HG03575 (cell line): ENCODE results near the gene CRELD2.

Experiments used
- ATAC-seq: cut with Tn5 transposase; IDR thresholded peaks from one replicate; pipeline ENCODE4 v1.9.1; 2021; ENCODE audit not compliant: unreplicated experiment, insufficient number of reproducible peaks, low FRiP score; ENCODE audit errors: extremely low read depth

The CRELD2 gene

GRCh38 chr22:49909476-49910205, 8.8 kb upstream of the CRELD2 start:
- no peak for ATAC-seq

DNA sequence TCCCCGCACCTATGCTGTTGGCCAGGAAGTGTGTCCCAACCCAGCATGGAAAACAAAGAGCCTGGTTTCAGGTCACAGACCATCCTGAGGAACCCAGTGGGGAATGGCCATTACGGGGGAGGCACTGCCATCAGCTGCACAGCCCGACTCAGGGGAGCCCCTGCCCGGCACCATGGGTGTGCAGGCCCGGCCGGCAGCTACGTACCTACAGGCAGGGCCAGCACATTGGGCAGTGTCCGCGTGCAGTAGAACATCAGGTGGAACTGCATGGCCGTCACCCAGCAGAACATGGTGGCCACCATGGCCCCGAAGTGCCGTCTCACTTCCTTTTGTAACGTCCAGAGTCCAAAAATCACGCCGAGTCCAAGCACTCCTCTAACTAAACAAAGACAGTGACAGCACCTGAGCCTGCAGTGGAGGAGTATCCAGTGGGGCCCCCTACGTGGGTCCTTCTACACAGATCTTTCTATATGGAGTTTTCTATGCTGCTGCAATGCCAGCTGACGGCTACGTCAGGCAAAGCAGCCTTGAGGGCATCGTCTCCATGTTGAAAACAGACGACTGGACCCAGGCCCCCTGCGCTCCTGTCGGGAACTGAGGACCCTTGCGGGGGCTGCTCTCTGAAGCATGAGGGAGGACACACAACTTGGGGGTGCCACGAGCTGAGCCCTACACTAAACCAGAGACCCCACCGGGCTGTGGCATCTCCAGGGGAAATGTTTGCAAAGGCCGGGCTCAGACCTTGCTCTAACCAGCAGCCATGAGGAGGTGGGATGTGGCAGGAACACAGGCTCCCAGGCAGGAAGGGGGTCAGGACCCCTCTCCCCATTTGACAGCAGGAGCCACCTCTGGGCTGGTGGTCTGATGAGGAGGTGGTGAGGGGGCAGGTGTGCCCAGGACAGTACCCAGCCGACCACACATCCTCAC, 7.9 kb upstream of the CRELD2 start:
- ATAC-seq, result no peak

DNA sequence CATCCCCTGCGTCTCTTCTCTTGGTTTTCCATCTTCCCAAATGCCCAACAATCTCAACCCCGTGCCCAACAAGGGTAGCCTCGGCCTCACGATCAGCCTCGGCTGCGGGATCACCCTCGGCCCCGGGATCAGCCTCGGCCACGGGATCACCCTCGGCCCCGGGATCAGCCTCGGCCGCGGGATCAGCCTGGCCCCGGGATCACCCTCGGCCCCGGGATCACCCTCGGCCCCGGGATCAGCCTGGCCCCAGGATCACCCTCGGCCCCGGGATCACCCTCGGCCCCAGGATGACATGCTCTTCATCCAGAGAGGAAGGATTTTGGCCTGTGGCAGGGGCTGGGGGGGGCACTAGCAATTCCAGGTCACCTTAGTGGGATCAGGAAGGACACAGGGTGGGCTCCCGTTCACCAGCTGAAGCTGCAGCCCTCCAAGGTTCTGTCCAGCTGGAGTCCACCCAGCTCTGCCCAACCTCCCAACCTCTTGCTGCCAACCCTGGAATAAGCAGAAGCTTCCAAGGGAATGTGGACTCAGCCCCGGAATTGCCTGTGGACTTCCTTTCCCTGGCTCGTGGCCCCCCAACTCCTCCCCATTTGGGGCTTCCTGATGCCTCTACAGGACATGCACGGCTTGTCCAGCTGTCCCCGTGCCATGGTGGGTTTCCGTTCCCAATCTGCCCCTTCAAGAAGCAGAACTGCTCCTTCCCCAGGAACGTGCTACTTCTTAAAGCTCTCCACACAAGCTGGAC, 6.4 kb upstream of the CRELD2 start:
- ATAC-seq, result no peak

GRCh38 chr22:49913026-49913425, 5.4 kb upstream of the CRELD2 start:
- no peak for ATAC-seq

DNA sequence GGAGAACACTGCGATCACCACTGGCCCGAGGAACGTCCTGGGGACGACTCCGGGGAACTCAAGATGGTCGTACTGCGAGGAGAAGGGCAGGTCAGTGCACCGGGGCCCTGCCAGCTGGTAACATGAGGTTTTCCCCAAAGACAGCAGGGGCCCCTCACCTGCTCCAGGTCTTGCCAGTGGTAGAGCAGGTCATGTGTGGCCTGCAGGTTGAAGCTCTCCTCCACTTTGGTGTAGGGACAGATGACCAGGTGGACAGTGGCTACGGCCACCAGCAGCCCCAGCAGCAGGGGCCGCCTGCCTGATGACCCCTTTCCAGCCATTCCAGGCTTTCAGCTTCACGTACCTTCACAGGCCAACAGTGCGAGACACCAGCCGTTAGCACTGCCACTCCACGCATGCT, 5.0 kb upstream of the CRELD2 start:
- ATAC-seq, result no peak

- no peak for ATAC-seq
Measured at GRCh38 chr22:49914256-49914655, 4.2 kb upstream of the CRELD2 start.

DNA sequence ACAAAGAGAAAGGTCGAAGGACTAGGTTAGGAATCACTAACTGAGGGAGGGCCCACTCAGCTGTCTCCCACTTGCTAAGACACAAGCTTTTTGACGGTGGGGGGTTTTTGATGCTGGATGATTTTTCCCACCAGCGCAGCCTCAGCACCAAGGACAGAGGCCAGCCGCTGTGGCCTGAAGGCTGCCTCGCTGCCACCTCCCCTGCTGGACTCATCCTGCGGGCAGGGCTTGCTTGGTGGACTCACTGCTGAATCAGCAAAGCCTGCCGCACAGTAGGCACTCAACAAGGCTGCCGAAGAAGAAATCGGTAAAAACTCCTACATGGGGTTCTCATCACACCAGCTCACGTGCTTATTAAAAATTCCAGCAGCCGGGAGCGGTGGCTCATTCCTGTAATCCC, 2.8 kb upstream of the CRELD2 start:
- ATAC-seq, result no peak

GRCh38 chr22:49916831-49917230, 1.6 kb upstream of the CRELD2 start:
- ATAC-seq, result no peak

- ATAC-seq, result no peak
Measured at GRCh38 chr22:49918911-49919881, 762 bp downstream of the CRELD2 start.

- ATAC-seq, result no peak
Measured at GRCh38 chr22:49920859-49921258, 2.4 kb downstream of the CRELD2 start.

DNA sequence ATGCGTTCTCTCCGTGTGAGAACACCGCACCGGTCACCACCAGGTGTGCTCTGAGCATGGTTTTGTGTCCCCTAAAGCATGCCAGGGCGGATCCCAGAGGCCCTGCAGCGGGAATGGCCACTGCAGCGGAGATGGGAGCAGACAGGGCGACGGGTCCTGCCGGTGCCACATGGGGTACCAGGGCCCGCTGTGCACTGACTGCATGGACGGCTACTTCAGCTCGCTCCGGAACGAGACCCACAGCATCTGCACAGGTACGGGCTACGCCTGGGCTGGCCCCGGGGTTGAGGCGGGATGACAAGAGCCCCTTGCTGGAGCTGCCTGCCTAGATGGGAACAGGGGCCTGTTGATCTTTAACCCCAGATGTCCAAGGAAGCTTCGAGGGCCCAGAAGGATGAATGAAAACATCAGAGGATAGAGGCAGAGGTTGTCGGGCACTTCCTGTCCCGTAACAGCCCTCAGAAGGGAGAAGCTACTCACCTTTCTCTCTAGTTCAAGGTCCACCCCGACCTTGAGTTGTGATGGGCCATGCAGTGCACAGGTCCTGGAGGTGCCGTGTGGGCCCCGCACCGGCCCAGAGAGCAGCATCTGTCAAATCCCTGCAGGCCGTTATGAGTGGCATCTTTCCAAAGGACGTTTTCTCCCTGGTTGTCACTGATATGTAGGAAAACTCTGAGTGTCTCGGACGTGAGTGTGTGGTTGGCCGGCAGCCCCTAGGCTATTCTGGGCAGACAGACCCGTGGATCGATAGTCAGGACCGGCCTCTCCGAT, 3.3 kb downstream of the CRELD2 start:
- no peak for ATAC-seq

- ATAC-seq, result no peak
Measured at GRCh38 chr22:49922484-49922883, 4.0 kb downstream of the CRELD2 start.

DNA sequence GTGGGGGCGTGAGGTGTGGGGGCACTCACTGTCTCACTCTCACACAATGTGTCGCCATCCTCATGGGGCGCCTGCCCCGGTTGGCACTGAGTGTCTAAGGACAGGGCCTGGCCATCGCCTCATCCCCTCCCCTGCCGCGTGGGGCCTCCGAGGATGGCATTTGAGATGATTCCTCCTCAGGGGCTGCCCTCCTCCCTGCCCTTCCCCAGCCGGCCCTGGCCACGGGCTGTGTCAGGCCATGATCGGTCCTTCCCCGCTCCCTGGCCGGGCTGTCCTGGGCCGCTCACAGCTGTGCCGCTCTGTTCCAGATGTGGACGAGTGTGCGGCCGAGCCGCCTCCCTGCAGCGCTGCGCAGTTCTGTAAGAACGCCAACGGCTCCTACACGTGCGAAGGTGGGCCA, 4.5 kb downstream of the CRELD2 start:
- no peak for ATAC-seq

DNA sequence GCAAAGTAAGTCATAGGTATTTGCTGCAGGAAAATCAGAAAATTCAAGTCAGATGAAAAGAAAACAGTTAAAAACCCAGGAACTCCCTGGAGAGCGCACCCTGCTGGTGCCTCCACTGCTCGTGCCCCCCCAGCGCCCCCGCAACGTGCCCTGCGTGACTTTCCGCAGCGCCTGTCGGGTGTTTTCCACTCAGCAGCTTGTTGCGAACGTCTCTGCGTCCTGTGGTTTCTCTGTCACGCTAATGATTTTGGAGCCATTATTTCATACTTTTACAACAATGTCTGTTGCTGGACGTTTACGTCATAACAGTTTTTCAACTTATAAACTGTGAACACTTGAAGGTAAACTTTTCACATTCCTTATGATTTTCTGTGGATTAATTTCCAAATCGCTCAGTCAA, 5.0 kb downstream of the CRELD2 start:
- ATAC-seq, result no peak

- ATAC-seq, result no peak
Measured at GRCh38 chr22:49924113-49924833, 5.8 kb downstream of the CRELD2 start.

DNA sequence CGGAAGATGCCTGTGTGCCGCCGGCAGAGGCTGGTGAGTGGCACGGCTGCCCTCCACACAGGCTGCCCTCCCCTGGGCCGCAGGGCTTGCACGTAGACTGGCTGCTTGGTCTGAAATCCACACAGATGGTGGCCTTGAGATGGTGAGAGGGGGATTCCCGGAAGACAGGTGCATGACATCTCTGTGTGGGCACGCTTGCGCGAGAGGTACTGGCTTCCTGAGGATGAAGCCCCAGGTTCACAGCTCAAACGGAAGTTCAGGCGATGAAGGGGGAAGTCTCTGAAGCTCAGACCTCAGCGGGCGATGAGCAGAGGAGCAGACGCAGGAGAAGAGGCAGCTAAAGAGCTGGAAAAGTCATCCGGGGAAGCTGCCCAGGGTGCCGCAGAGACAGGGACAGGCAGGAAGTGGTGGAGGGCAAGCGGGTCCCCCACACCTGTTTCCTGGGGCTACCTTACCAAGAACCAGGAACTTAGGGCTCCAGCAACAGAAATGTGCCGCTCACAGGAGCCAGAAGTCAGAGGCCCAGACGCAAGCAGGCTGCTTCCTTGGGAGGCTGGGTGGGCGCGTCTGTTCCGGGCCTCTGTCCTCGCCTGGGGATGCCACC, 7.2 kb downstream of the CRELD2 start:
- no peak for ATAC-seq

DNA sequence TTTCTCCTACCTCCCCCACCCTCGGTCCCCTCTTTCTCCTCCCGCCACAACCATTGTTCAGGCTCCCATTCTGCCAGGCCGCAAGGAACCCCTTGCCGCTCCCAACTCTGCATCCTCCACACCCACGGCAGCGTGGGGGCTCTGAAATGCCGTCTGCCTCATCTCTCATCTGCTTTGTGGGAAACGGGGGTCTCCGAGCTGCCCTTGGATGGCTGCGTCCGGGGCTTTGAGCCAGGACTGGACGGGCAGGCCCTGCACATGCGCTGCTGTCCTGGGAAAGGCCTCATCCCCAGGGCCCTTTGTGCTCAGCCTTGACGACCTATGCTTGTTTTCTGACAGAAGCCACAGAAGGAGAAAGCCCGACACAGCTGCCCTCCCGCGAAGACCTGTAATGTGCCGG, 8.5 kb downstream of the CRELD2 start:
- no peak for ATAC-seq
